ENCODE results near the gene ST6GALNAC4. TPM values are rescaled to one million over a fixed set of nuclear protein-coding genes. Genes with fewer than 3 reads are reported as not detected.
A peak's percentile ranks its signal among the peaks of the same experiment; 100 is the strongest.
"Not testable (repeated sequence)": the region's sequence is repeated elsewhere in the genome, so short reads cannot be mapped to it uniquely, and the experiment has no call there.

The ST6GALNAC4 gene
- total and polyA plus RNA-seq, 4 donors = 24.6 to 96.2 (median 55.0) TPM

- 28 to 37% methylated on average over 11 of the region's 11 CpGs for WGBS, 2 donors
These were observed 32.4 kb downstream of the ST6GALNAC4 start for GRCh38 chr9:127884427-127884911.

DNA sequence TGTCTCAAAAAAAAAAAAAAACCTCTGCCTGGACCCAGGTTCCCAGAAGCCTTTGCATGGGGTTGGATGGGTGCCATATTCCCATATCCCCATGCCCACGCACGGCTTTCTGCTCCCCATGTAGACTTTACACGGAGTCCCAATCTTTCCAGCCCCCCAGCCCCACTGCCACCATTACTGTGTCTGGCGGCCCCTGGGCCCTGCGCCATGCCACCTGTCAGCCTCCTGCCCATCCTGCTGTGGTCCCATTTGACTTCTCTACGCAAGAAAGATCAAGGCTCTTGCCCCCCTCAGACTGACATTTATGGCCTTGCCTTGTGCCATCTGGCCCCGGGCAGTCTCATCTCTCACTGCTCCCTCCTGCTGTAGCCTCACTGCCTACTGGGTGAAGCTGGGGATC is 32.9 kb downstream of the ST6GALNAC4 start:
- Histone ChIP-seq H3K4me1 (ENCODE audit: control insufficient read depth in 5 of 5, insufficient read depth in 5 of 5, low read length in 5 of 5) (peaks cover 0 to 16% (median 7%) of the 10 kb centered on the region in 5 donors), H3K9ac (ENCODE audit: insufficient read depth in 1 of 2, low read length in 2 of 2) (no peak overlapping the region), H3K4me3 (no peak overlapping the region), H3K36me3 (ENCODE audit: control insufficient read depth in 4 of 4, insufficient read depth in 4 of 4, low read length in 4 of 4) (peaks cover 4 to 32% (median 20%) of the 10 kb centered on the region in 4 donors), H3K9me3 (ENCODE audit: control insufficient read depth in 4 of 4, insufficient read depth in 3 of 4, low read length in 3 of 4) (no peaks in the 10 kb centered on the region), H3K27ac (ENCODE audit: low read depth in 1 of 2, low read length in 1 of 2) (peak overlapping the region in 1 of 2 donors; percentile 41), H3K27me3 (ENCODE audit: control insufficient read depth in 3 of 3, insufficient read depth in 3 of 3, low read length in 2 of 3) (no peaks in the 10 kb centered on the region)
- no peak for DNase-seq
- WGBS, 2 donors = 84 to 87% methylated on average over 7 of the region's 7 CpGs
- no peak for ATAC-seq (ENCODE audit: insufficient read depth, low FRiP score)
- TF ChIP-seq, protein P1, sequence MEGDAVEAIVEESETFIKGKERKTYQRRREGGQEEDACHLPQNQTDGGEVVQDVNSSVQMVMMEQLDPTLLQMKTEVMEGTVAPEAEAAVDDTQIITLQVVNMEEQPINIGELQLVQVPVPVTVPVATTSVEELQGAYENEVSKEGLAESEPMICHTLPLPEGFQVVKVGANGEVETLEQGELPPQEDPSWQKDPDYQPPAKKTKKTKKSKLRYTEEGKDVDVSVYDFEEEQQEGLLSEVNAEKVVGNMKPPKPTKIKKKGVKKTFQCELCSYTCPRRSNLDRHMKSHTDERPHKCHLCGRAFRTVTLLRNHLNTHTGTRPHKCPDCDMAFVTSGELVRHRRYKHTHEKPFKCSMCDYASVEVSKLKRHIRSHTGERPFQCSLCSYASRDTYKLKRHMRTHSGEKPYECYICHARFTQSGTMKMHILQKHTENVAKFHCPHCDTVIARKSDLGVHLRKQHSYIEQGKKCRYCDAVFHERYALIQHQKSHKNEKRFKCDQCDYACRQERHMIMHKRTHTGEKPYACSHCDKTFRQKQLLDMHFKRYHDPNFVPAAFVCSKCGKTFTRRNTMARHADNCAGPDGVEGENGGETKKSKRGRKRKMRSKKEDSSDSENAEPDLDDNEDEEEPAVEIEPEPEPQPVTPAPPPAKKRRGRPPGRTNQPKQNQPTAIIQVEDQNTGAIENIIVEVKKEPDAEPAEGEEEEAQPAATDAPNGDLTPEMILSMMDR (IDR thresholded peaks at IDR 0.05; ENCODE audit: control extremely low read depth, extremely low read depth) = no peak

More at GRCh38 chr9:127884427-127884911, 32.4 kb downstream of the ST6GALNAC4 start:
- Histone ChIP-seq H3K27me3 (ENCODE audit: control insufficient read depth in 3 of 3, insufficient read depth in 3 of 3, low read length in 2 of 3) (no peaks in the 10 kb centered on the region), H3K36me3 (ENCODE audit: control insufficient read depth in 4 of 4, insufficient read depth in 4 of 4, low read length in 4 of 4) (peaks cover 4 to 32% (median 20%) of the 10 kb centered on the region in 4 donors), H3K9ac (ENCODE audit: insufficient read depth in 1 of 2, low read length in 2 of 2) (no peak overlapping the region), H3K4me3 (no peak overlapping the region), H3K4me1 (ENCODE audit: control insufficient read depth in 5 of 5, insufficient read depth in 5 of 5, low read length in 5 of 5) (peaks cover 0 to 16% (median 7%) of the 10 kb centered on the region in 5 donors), H3K9me3 (ENCODE audit: control insufficient read depth in 4 of 4, insufficient read depth in 3 of 4, low read length in 3 of 4) (no peaks in the 10 kb centered on the region), H3K27ac (ENCODE audit: low read depth in 1 of 2, low read length in 1 of 2) (peak overlapping the region in 1 of 2 donors; percentile 41)
- ATAC-seq (ENCODE audit: insufficient read depth, low FRiP score) (no peak), DNase-seq (peak; percentile 45 to 80 (median 72))
- TF ChIP-seq, protein P1 (IDR thresholded peaks at IDR 0.05; ENCODE audit: control extremely low read depth, extremely low read depth) = no peak

DNA sequence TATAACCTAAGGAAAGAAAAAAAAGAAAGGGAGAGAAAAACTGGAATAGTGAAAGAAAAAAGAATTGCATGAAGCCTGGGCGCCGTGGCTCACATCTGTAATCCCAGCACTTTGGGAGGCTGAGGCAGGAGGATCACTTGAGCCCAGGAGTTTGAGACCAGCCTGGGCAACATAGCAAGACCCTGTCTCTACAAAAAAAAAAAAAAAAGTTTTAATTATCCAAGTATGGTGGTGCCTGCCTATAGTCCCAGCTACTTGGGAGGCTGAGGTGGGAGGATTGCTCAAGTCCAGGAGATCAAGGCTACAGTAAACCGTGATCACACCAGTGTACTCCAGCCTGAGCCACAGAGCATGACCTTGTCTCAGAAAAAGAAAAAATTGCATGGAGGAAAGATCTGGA is 35.1 kb downstream of the ST6GALNAC4 start:
- not testable (repeated sequence) for H3K27ac ChIP-seq (ENCODE audit: low read depth in 1 of 2, low read length in 1 of 2); ATAC-seq (ENCODE audit: insufficient read depth, low FRiP score); H3K4me3 ChIP-seq; H3K9ac ChIP-seq (ENCODE audit: insufficient read depth in 1 of 2, low read length in 2 of 2); DNase-seq; H3K9me3 ChIP-seq (ENCODE audit: control insufficient read depth in 4 of 4, insufficient read depth in 3 of 4, low read length in 3 of 4); H3K27me3 ChIP-seq (ENCODE audit: control insufficient read depth in 3 of 3, insufficient read depth in 3 of 3, low read length in 2 of 3)
- H3K4me1 ChIP-seq (ENCODE audit: control insufficient read depth in 5 of 5, insufficient read depth in 5 of 5, low read length in 5 of 5) = peaks cover 0 to 33% (median 7%) of the 10 kb centered on the region in 5 donors
- 91% methylated on average over 3 of the region's 3 CpGs for WGBS, 2 donors
- peaks cover 0 to 20% (median 8%) of the 10 kb centered on the region in 4 donors for H3K36me3 ChIP-seq (ENCODE audit: control insufficient read depth in 4 of 4, insufficient read depth in 4 of 4, low read length in 4 of 4)

- Histone ChIP-seq H3K27ac (ENCODE audit: low read depth in 1 of 2, low read length in 1 of 2) (no peak overlapping the region), H3K36me3 (ENCODE audit: control insufficient read depth in 4 of 4, insufficient read depth in 4 of 4, low read length in 4 of 4) (peaks cover 0 to 8% (median 2%) of the 10 kb centered on the region in 4 donors), H3K9me3 (ENCODE audit: control insufficient read depth in 4 of 4, insufficient read depth in 3 of 4, low read length in 3 of 4) (no peaks in the 10 kb centered on the region), H3K27me3 (ENCODE audit: control insufficient read depth in 3 of 3, insufficient read depth in 3 of 3, low read length in 2 of 3) (no peaks in the 10 kb centered on the region), H3K9ac (ENCODE audit: insufficient read depth in 1 of 2, low read length in 2 of 2) (no peak overlapping the region), H3K4me3 (no peak overlapping the region), H3K4me1 (ENCODE audit: control insufficient read depth in 5 of 5, insufficient read depth in 5 of 5, low read length in 5 of 5) (peaks cover 0 to 41% (median 19%) of the 10 kb centered on the region in 5 donors)
- DNase-seq = no peak
- ATAC-seq (ENCODE audit: insufficient read depth, low FRiP score) = no peak
- TF ChIP-seq, protein P1 (IDR thresholded peaks at IDR 0.05; ENCODE audit: control extremely low read depth, extremely low read depth) = no peak
- whole genome bisulfite sequencing, 2 donors = 79 to 80% methylated on average over 8 of the region's 8 CpGs
These were observed 36.7 kb downstream of the ST6GALNAC4 start for GRCh38 chr9:127880143-127880542.

Data from lung (tissue), 12 donors.